Measurements from ENCODE around the gene UBASH3B.

Gene UBASH3B

DNA sequence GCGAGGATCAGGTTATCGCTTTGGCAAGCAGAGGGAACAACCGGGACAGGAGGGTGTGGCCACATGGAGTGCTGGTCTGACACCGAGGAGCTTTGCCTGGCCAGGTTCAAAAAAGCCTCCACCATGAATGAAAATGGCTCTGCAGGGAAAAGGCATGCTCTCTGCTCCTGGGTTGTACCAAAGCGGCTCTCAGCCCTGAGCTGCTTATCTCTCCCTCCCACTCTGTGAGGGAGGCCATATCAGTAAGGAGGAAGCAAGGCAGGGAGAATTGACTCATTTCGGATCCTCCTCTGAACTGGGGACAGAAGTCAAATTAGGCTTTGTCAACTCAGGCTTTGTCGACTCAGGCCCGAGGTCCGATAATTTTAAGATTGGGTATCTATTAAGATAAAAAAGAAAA, 99.9 kb downstream of the UBASH3B start:
- no peak for DNase-seq (ENCODE audit: low read depth)

DNA sequence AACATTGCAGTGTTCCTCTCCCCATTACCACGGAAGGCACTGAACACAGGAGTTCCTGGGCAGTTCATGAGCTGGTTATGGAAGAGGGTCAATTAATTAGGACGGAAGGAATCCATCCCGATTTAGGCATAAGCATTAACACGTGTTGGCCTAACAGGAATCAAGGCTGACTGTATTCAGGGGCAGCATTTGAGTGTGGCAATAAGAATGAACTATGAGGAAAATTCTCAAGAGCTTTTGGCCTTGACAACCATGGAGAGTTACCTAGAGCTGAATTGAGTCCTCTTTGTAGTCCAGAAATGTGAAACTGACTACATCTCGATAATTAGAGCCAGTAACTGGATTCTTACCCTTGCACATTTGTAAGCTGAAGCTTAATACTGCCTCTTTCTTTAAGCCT, 100.4 kb downstream of the UBASH3B start:
- DNase-seq (ENCODE audit: low read depth), result no peak

DNA sequence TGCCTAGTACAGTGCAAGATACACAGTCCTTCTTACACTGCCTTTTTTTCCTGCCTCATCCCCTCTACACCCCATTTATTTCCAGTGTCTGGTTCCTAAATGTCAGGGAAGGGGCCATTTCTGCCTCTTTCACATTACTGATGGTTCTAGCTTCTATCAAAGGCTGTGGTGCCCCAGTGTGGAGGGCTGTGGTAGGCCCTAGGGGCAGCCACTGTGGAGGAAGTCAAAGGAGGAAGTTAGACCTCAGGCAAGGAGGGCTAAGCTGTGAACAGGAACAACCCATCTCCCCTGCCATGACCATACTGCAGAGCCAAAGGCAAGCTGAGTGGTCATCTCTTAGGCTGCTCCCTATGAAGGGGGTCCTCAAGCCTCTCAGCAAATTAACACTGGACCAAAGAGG, 100.9 kb downstream of the UBASH3B start:
- no peak for DNase-seq (ENCODE audit: low read depth)

DNA sequence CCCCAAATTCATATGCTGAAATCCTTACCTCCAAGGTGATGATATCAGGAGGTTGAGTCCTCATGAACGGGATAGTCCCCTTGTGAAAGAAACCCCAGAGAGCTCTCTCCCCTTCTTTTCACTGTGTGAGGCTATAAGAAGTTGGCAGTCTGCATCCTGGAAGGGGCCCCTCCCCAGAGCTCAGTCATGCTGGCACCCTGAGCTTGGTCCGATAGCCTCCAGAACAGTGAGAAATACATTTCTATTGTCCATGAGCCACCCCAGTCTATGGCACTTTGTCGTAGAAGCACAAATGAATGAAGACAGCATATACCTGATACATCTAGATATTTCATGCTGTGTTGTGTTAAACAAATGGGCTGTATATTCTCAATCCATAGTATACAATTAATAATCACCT, 101.7 kb downstream of the UBASH3B start:
- no peak for DNase-seq (ENCODE audit: low read depth)

- DNase-seq (ENCODE audit: low read depth), result no peak
These were observed 102.8 kb downstream of the UBASH3B start for GRCh38 chr11:122758339-122758738.

DNA sequence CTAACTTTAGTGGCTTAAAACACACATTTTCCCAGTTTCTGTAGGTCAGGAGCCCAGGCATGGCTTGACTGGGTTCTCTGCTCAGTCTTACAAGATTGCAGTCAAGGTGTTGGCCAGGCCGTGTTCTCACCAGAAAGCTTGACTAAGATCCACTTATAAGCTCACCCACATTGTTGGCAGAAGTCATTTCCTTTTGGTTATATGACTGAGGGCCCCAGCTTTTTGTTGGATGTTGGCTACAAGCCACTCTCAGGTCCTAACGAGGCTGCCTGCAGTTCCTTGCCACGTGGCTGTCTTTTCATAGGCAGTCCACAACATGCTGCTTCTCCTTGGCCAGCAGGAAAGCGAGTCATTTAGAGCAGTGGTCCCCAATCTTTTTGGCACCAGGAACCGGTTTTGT, 103.5 kb downstream of the UBASH3B start:
- no peak for DNase-seq (ENCODE audit: low read depth)

GRCh38 chr11:122763108-122763507, 107.6 kb downstream of the UBASH3B start:
- DNase-seq (ENCODE audit: low read depth), result no peak

DNA sequence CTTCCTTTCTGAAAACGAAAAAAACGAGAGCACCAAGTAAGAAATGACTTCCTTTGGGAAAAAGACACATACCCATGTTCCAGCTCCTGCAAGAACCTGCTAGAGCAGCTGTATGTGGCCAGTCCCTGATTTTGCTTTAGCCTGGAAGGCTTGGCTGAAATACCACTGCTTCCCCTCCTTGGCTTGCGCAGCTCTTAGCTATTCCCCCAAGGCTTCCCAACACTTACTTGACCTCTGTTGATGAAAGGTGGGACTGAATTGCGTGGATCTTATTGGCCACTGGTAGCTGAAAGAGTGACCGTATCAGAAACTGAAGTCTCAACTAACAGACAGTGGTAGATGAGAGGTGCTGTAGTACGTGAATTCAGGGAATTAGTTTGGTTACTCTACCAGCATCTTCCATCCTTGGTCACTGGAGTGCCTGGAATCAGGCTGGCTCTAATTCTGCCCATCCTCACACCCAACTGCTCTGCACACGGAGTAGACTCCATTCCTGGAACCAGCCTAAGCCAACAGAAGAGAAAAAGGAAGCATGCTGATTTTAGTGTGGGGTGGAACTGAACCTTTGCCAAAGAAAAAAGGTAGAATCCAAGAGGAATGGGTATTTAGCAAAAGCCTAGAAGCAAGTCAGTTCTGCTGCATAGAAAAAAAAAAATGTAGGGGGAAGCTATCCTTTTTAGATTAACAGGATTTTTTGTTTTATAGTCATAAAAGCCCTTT, 109.0 kb downstream of the UBASH3B start:
- no peak for DNase-seq (ENCODE audit: low read depth)

- no peak for DNase-seq (ENCODE audit: low read depth)
These were observed 110.1 kb downstream of the UBASH3B start for GRCh38 chr11:122765487-122766131.

DNA sequence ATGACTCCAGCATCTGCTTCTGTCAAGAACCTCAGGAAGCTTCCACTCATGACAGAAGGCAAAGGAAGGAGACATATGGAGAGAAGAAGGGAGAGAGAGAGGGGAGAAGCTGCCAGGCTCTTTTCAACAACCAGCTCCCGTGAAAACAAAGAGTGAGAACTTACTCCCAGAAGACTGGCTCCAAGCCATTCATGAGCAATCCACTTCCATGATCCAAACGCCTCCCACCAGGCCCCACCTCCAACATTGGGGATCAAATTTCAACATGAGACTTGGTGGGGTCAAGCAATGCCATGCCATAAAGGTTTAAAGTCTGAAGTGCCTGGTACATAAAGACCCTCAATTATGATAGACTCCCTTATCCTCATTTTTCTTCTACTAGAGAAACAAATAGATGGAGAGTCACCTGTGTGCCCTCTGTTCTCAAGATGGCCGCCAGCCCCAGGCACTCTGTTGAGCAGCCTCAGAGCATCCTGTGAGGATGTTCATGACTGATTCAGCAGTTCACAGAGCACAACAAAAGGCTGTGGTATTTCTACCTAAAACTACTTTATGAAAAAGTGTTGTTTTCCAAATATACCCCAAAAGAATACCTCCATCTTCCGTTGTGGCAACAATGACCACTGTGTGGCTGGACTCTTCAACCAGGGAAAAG, 113.7 kb downstream of the UBASH3B start:
- DNase-seq (ENCODE audit: low read depth), result no peak

- no peak for DNase-seq (ENCODE audit: low read depth)
These were observed 117.4 kb downstream of the UBASH3B start for GRCh38 chr11:122772945-122773344.

- DNase-seq (ENCODE audit: low read depth), result no peak
These were observed 118.3 kb downstream of the UBASH3B start for GRCh38 chr11:122773781-122774266.

GRCh38 chr11:122775675-122776271, 120.3 kb downstream of the UBASH3B start:
- no peak for DNase-seq (ENCODE audit: low read depth)

- no peak for DNase-seq (ENCODE audit: low read depth)
These were observed 121.0 kb downstream of the UBASH3B start for GRCh38 chr11:122776546-122776945.

DNA sequence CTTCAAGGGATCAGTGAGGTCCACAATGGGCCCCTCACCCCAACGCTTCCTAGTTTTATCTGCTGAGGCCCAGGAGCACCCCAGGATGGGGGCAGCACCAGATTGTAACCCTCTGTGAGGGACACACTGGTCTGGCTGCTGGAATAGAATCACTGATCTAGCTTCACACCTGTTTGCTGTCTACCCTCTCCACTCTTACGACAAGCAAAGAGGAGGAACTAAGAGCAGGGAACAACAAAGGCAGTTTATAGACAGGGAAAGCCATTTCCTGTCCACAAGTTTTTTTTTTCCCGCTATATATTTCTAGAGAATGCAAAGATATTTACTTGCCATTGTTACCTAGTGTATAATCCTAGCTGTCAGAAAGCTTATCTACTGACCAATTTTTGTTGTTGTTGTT, 121.8 kb downstream of the UBASH3B start:
- DNase-seq (ENCODE audit: low read depth), result no peak

GRCh38 chr11:122778148-122778547, 122.6 kb downstream of the UBASH3B start:
- no peak for DNase-seq (ENCODE audit: low read depth)

GRCh38 chr11:122779047-122779629, 123.6 kb downstream of the UBASH3B start:
- no peak for DNase-seq (ENCODE audit: low read depth)

- DNase-seq (ENCODE audit: low read depth), result no peak
These were observed 124.9 kb downstream of the UBASH3B start for GRCh38 chr11:122780296-122780949.

DNA sequence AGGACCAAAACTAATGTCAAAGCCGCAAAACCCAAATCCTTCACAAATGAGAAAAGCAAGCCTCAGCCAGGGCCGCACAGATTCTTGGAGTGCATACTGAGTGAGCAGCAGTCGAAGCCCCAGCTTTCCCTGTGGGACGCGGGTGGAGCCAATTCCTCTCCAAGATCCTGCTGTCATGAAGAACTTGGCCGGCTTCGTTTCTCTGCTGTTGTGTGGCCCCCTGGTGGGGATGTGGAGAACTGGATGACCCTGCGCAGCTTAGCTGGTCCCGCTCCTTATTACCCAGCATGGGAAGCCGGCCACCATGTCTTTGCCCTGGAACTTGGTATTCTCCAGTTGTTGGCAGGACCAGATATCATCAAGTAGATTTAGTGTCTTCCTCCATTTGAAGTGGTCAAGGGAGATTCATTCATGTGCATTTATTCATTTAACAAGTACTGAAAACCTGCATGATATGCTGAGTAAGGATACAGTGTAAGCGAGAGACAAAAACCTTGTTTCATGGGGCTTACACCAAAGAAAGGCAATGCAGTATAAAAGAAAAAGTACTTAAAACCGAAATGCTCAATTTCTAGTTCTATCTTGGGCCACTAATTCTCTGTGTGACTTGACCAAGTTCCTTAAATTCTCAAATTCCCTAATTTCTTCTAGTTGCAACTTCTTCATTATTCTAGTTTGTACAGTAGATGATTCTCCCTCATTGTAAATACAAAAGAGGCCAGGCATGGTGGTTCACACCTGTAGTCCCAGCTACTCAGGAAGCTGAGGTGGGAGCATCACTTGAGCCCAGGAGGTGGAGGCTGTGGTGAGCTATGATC, 126.1 kb downstream of the UBASH3B start:
- DNase-seq (ENCODE audit: low read depth), result peak; percentile 62

DNA sequence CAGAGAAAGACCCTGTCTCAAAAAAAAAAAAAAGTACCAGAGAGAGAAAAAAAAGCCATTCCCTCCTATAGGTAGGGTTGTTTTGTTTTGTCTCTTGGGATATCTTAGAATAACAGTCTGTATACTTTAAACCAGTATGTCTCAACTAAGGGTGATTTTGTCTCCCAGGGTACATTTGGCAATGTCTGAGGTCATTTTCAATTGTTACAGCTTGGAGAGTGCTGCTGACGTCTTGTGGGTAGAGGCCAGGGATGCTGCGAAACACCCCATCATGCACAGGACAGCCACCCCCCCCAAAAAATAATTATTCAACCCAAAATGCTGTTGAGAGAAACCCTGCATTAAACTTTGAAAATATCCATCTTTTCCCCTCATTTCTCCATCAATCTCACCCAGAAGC, 126.7 kb downstream of the UBASH3B start:
- DNase-seq (ENCODE audit: low read depth), result no peak

Data from activated T-helper 9 cell treated with anti-CD3 and anti-CD28 coated beads, Interleukin-2, amount 50 U/mL, for 16 hours (primary cell).